Measurements from ENCODE around the gene MARCHF3.
"Not testable (repeated sequence)": the region's sequence is repeated elsewhere in the genome, so short reads cannot be mapped to it uniquely, and the experiment has no call there.

- not testable (repeated sequence) for TF ChIP-seq POLR2A (IDR thresholded peaks at IDR 0.05; ENCODE audit: low read length); GATA1 (IDR thresholded peaks at IDR 0.05; ENCODE audit: low read depth, low read length)
These were observed 126.0 kb downstream of the MARCHF3 start for GRCh38 chr5:126904407-126904806.

Data from erythroblast (primary cell).